ENCODE data around the gene EPN1. TPM values are rescaled to one million over a fixed set of nuclear protein-coding genes. Genes with fewer than 3 reads are reported as not detected.

The EPN1 gene
- total and polyA plus RNA-seq, 9 of the 15 experiments (the other 6 are each of a cell fraction or from before 2014, with no cell fraction given), result 0.08 to 138 (median 12.7) TPM

DNA sequence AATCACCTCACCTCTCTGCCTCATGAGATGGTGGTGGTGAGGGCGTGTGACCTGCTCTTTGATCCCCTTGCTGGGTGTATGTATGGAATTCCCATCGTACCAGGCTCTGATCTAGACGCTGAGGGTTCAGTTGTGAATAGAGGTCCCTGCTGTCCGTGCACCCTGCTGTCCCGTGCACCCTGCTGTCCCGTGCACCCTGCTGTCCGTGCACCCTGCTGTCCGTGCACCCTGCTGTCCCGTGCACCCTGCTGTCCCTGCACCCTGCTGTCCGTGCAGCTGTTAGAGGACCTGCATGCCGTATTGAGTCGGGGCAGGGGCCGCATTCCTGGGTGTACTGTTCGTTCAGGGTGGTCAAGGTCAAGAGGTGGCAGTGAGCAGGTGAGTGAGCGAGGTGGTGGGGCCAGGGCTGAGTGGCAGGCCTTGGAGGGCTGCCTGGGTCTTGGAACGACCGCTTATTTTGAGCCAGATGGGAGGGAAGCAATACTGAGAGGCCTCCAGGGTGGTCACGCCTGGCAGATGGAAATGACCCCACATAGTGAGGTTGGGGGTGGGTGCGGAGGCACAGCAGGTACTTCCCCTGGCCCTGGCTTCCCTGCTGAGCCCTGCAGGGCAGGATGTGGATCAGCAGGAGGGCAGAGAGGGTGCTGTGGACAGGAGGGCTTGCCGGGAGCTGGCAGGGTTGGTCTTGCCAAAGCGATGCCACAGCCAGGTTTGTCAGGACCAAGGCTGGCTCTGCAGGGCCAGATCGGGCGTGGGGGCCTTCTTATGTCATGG is 4.6 kb upstream of the EPN1 start (continued):
- TF ChIP-seq, protein P1, sequence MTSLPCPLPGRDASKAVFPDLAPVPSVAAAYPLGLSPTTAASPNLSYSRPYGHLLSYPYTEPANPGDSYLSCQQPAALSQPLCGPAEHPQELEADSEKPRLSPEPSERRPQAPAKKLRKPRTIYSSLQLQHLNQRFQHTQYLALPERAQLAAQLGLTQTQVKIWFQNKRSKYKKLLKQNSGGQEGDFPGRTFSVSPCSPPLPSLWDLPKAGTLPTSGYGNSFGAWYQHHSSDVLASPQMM (CRISPR knock-in tag; IDR thresholded peaks at IDR 0.05), result no peak

DNA sequence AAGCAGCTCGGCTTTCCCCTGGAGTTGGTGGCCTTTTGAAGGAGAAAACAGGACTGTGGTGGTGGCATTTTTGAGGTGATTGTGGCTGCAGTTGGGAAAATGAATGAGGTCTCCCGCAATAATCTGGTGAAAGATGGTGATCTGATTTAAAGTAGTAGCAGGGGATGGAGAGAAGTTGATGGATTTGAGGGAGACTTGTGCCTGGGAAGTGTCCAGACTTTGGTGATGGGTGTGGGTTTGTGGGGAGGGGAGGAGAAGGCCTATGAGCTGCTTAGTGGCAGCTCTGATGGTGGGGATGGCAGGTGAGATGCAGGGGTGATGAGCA is 4.0 kb upstream of the EPN1 start:
- Histone ChIP-seq H3K9me3 (replicated peaks; ENCODE audit: control insufficient read depth, insufficient read depth, low read depth, low read length) (no peaks in the 10 kb centered on the region), H4K20me1 (replicated peaks; ENCODE audit: control insufficient read depth, insufficient read depth, low read length) (peaks cover 53% of the 10 kb centered on the region), H2AFZ (ENCODE audit: low read depth, low read length) (no peak overlapping the region), H3K9ac (ENCODE audit: insufficient read depth in 1 of 2, low read depth in 2 of 2, low read length in 2 of 2) (peak overlapping the region in 1 of 2 experiments; percentile 14; a peak in 2 of 4 replicates), H3K4me2 (ENCODE audit: insufficient read depth, low read length) (no peak overlapping the region), H3K27ac (ENCODE audit: extremely low read depth, low read depth, low read length) (no peak overlapping the region), H3K79me2 (ENCODE audit: control insufficient read depth, insufficient read depth, low read length) (peaks cover 89% of the 10 kb centered on the region), H3K4me1 (replicated peaks in 1 of 2; ENCODE audit: control insufficient read depth in 2 of 2, insufficient read depth in 2 of 2, low read length in 2 of 2) (peaks cover 27 to 50% of the 10 kb centered on the region in 2 experiments), H3K36me3 (ENCODE audit: control insufficient read depth, insufficient read depth, low read length) (peaks cover 83% of the 10 kb centered on the region), H3K9me1 (ENCODE audit: control insufficient read depth, insufficient read depth, low read length) (peaks cover 5% of the 10 kb centered on the region), H3K4me3 (no peak overlapping the region), H3K27me3 (ENCODE audit: control insufficient read depth in 2 of 2, insufficient read depth in 2 of 2, low read length in 2 of 2) (no peaks in the 10 kb centered on the region)
- TF ChIP-seq PHF8 (IDR thresholded peaks at IDR 0.05; ENCODE audit: borderline replicate concordance, low read length), result no peak
- no peak for TF ChIP-seq MCM2 (IDR thresholded peaks at IDR 0.05; ENCODE audit: low read depth)
- TF ChIP-seq ZNF75A (CRISPR knock-in tag; IDR thresholded peaks at IDR 0.05), result no peak
- no peak for TF ChIP-seq ZNF584 (CRISPR knock-in tag; IDR thresholded peaks at IDR 0.05; ENCODE audit: low read depth)
- TF ChIP-seq SUPT5H (IDR thresholded peaks at IDR 0.05), result 0 out of 2 replicates have a peak, but pooled peaks have one; percentile 2
- TF ChIP-seq, protein P2, sequence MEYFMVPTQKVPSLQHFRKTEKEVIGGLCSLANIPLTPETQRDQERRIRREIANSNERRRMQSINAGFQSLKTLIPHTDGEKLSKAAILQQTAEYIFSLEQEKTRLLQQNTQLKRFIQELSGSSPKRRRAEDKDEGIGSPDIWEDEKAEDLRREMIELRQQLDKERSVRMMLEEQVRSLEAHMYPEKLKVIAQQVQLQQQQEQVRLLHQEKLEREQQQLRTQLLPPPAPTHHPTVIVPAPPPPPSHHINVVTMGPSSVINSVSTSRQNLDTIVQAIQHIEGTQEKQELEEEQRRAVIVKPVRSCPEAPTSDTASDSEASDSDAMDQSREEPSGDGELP (CRISPR knock-in tag; IDR thresholded peaks at IDR 0.05; ENCODE audit: borderline replicate concordance), result no peak
- peak in 1 of 4 experiments; percentile 16 for DNase-seq (ENCODE audit: extremely low read depth in 1 of 4, low spot score in 3 of 4)
- CTCF ChIA-PET (ENCODE audit: low intra/inter-chr PET ratio), result no interaction called here
- intact Hi-C loops (cut with micrococcal nuclease) (no loop called here), in situ Hi-C loops (cut with MboI) (no loop called here)
- POLR2A ChIA-PET, result interaction anchor here (1.1 to 2.1 kb wide), 5 partner anchors 8 to 23 kb away, joined by 5 to 12 read pairs (median 7); partner anchors contain the start of genes CCDC106 and U2AF2
- WGBS (ENCODE audit: insufficient coverage, low coverage, missing lambda C conversion rate), result 43% methylated on average over 2 of the region's 2 CpGs
- no TSS peak for BruUV-seq (replicated peaks)
- FAIRE-seq, result no peak
- no peak for ATAC-seq
